Keratinocyte (primary cell): ENCODE data around the gene AOPEP.

ENCODE experiments used
- CTCF ChIP-seq, 3 experiments: IDR thresholded peaks in 1 of 3; conservative IDR thresholded peaks in 1 of 3; optimal IDR thresholded peaks in 1 of 3; 2 replicates in 2 of 3; 3 replicates in 1 of 3; pipeline versions ENCODE3 to v1.5.1; 2011; ENCODE audit warnings: low read length in 3 of 3, mild to moderate bottlenecking in 3 of 3, moderate library complexity in 2 of 3, control low read depth in 1 of 3, inconsistent platforms in 1 of 3; ENCODE audit not compliant: insufficient read depth in 2 of 3; ENCODE audit errors: extremely low read depth in 1 of 3
- EZH2 ChIP-seq: IDR thresholded peaks from one replicate; pipeline ENCODE4 v1.6.1; 2012; ENCODE audit warnings: inconsistent platforms, mild to moderate bottlenecking, low read length, moderate library complexity

GRCh38 chr9:94824411-94824810 is 97.9 kb downstream of the AOPEP start:
- TF ChIP-seq CTCF (optimal IDR thresholded peaks at IDR 0.05 in 1 of 3, IDR thresholded peaks at IDR 0.05 in 1 of 3, conservative IDR thresholded peaks at IDR 0.05 in 1 of 3; ENCODE audit: extremely low read depth in 1 of 3, insufficient read depth in 2 of 3, low read length in 3 of 3), result no peak
- TF ChIP-seq EZH2, result no peak
